IMR-90 (cell line): ENCODE data around the gene NKPD1. TPM values are rescaled to one million over a fixed set of nuclear protein-coding genes. Genes with fewer than 3 reads are reported as not detected.

ENCODE experiments used
- ATAC-seq: fragments of 200-7000 bp; cut with Tn5 transposase; 2 replicates; pipeline ENCODE4 v1.9.1; 2020; ENCODE audit warnings: low read depth, mild to moderate bottlenecking, moderate library complexity
- BruUV-seq: library from RNA; stranded (reverse); fragments of 400-500 nt; replicated peaks from 2 replicates; lab custom pipeline; 2021; lab: Mats Ljungman, UMichigan
- CTCF ChIA-PET: fragments of 300-600 bp; formaldehyde crosslinking; extraction: SDS; loops from one replicate; lab custom pipeline; 2021; ENCODE audit warnings: antibody characterized with exemption; lab: Yijun Ruan, JAX
- POLR2A ChIA-PET: fragments of 300-600 bp; sonication (Branson Sonifier 250); formaldehyde crosslinking; loops from one replicate; lab custom pipeline; 2022; ENCODE audit warnings: antibody characterized with exemption; ENCODE audit not compliant: unreplicated experiment; lab: Charles Lee
- DNase-seq: peaks from one replicate; pipeline ENCODE4 v3.0.0; 2013
- H2AFZ ChIP-seq: replicated peaks from 2 replicates; pipeline ENCODE3; 2013; ENCODE audit warnings: low read length, mild to moderate bottlenecking; ENCODE audit not compliant: poor library complexity
- H2AK5ac ChIP-seq: 2 replicates; pipeline ENCODE4 v1.6.1; 2013; ENCODE audit warnings: low read depth, low read length, inconsistent platforms
- H2AK9ac ChIP-seq: replicated peaks from 2 replicates; pipeline ENCODE3; 2013; ENCODE audit warnings: mild to moderate bottlenecking, low read depth, low read length, moderate library complexity; ENCODE audit not compliant: poor library complexity
- H2BK120ac ChIP-seq: 2 replicates; pipeline ENCODE4 v1.6.1; 2013; ENCODE audit warnings: low read depth, low read length, inconsistent platforms
- H2BK15ac ChIP-seq: 3 replicates; pipeline ENCODE4 v1.6.1; 2013; ENCODE audit warnings: low read depth, low read length, inconsistent platforms
- H2BK20ac ChIP-seq: 2 replicates; pipeline ENCODE4 v1.6.1; 2013; ENCODE audit warnings: low read depth, mild to moderate bottlenecking, inconsistent platforms, low read length, moderate library complexity
- H2BK5ac ChIP-seq: 2 replicates; pipeline ENCODE4 v1.6.1; 2013; ENCODE audit warnings: mild to moderate bottlenecking, low read depth, low read length, inconsistent platforms; ENCODE audit not compliant: poor library complexity, severe bottlenecking
- H3K14ac ChIP-seq: replicated peaks from 2 replicates; pipeline ENCODE4 v1.6.1; 2013; ENCODE audit warnings: low read depth, low read length, inconsistent platforms
- H3K18ac ChIP-seq: 2 replicates; pipeline ENCODE4 v1.6.1; 2013; ENCODE audit warnings: low read depth, low read length, control low read depth
- H3K23ac ChIP-seq: 2 replicates; pipeline ENCODE4 v1.6.1; 2013; ENCODE audit warnings: low read depth, low read length, inconsistent platforms
- H3K27ac ChIP-seq: 2 replicates; pipeline ENCODE4 v1.5.1; 2013; ENCODE audit warnings: mild to moderate bottlenecking, control low read depth, low read length; ENCODE audit not compliant: insufficient read depth
- H3K27me3 ChIP-seq: 2 replicates; pipeline ENCODE4 v1.6.1; 2013; ENCODE audit warnings: low read length; ENCODE audit not compliant: control insufficient read depth, insufficient read depth
- H3K36me3 ChIP-seq: 2 replicates; pipeline ENCODE4 v1.6.1; 2013; ENCODE audit warnings: low read length, mixed read lengths; ENCODE audit not compliant: control insufficient read depth, insufficient read depth
- H3K4ac ChIP-seq: 2 replicates; pipeline ENCODE4 v1.6.1; 2013; ENCODE audit warnings: low read depth, low read length, inconsistent platforms
- H3K4me1 ChIP-seq: 2 replicates; pipeline ENCODE4 v1.6.1; 2013; ENCODE audit warnings: low read length, mixed read lengths; ENCODE audit not compliant: control insufficient read depth, insufficient read depth
- H3K4me2 ChIP-seq: 2 replicates; pipeline ENCODE4 v1.6.1; 2013; ENCODE audit warnings: low read depth, mild to moderate bottlenecking, control low read depth, low read length, moderate library complexity
- H3K4me3 ChIP-seq: 2 replicates; pipeline ENCODE4 v1.5.1; 2013; ENCODE audit warnings: low read depth, mild to moderate bottlenecking, control low read depth, low read length, moderate library complexity; ENCODE audit not compliant: insufficient read depth
- H3K56ac ChIP-seq: 2 replicates; pipeline ENCODE4 v1.6.1; 2013; ENCODE audit warnings: low read length, inconsistent platforms; ENCODE audit not compliant: insufficient read depth; ENCODE audit errors: extremely low read depth
- H3K79me1 ChIP-seq, 2 experiments: 2 replicates each; pipeline ENCODE4 v1.6.1; 2013; ENCODE audit warnings: low read length in 2 of 2, inconsistent platforms in 1 of 2, low read depth in 1 of 2
- H3K9ac ChIP-seq: 2 replicates; pipeline ENCODE4 v1.6.1; 2013; ENCODE audit warnings: low read depth, low read length, control low read depth
- H3K9me1 ChIP-seq: 2 replicates; pipeline ENCODE4 v1.6.1; 2013; ENCODE audit warnings: low read length, inconsistent platforms; ENCODE audit not compliant: insufficient read depth
- H3K9me3 ChIP-seq: 2 replicates; pipeline ENCODE4 v1.6.1; 2013; ENCODE audit warnings: low read length; ENCODE audit not compliant: control insufficient read depth, insufficient read depth
- H4K20me1 ChIP-seq: 2 replicates; pipeline ENCODE4 v1.6.1; 2013; ENCODE audit warnings: low read length, inconsistent platforms; ENCODE audit not compliant: insufficient read depth
- H4K5ac ChIP-seq: 2 replicates; pipeline ENCODE4 v1.6.1; 2013; ENCODE audit warnings: mild to moderate bottlenecking, low read depth, low read length, control low read depth
- H4K8ac ChIP-seq, 2 experiments: 2 replicates each; pipeline ENCODE4 v1.6.1; 2013; ENCODE audit warnings: low read depth in 2 of 2, low read length in 2 of 2, control low read depth in 1 of 2, inconsistent platforms in 1 of 2
- H4K91ac ChIP-seq: 2 replicates; pipeline ENCODE4 v1.6.1; 2013; ENCODE audit warnings: low read depth, low read length, inconsistent platforms; ENCODE audit not compliant: insufficient read depth
- CTCF ChIP-seq: conservative IDR thresholded peaks from 2 replicates; pipeline ENCODE4 v1.5.1; 2012; ENCODE audit warnings: mild to moderate bottlenecking, low read depth, low read length, improper control_type of control experiment
- MAZ ChIP-seq: IDR thresholded peaks from 2 replicates; pipeline ENCODE4 v1.6.1; 2012; ENCODE audit warnings: low read depth, mild to moderate bottlenecking, low read length, improper control_type of control experiment, moderate library complexity, borderline replicate concordance
- MXI1 ChIP-seq: IDR thresholded peaks from 2 replicates; pipeline ENCODE4 v1.6.1; 2012; ENCODE audit warnings: low read depth, mild to moderate bottlenecking, low read length, moderate library complexity, borderline replicate concordance
- RAD21 ChIP-seq: IDR thresholded peaks from 2 replicates; pipeline ENCODE4 v1.6.1; 2012; ENCODE audit warnings: low read length, improper control_type of control experiment
- SMC3 ChIP-seq: fragments of 150-350 bp; IDR thresholded peaks from 2 replicates; pipeline ENCODE4 v1.6.1; 2016; ENCODE audit warnings: low read depth, mild to moderate bottlenecking, antibody characterized with exemption, low read length, moderate library complexity
- WGBS, 2 experiments: methylation state at CpG; one replicate each; pipeline versions ENCODE4 v1.1.5 to v1.1.7; 2013; ENCODE audit warnings: missing lambda C conversion rate in 2 of 2; ENCODE audit not compliant: insufficient read length in 1 of 2; ENCODE audit errors: extremely low coverage in 2 of 2; 5-methylcytosine and 5-hydroxymethylcytosine counted together
- dilution Hi-C: fragments of 300-500 bp; cut with HindIII; formaldehyde crosslinking; loops from one replicate; pipeline ENCODE4 v1.14.3; 2018; ENCODE audit warnings: low sequenced_read_pairs; ENCODE audit not compliant: unreplicated experiment
- in situ Hi-C: fragments of 300-500 bp; cut with MboI; formaldehyde crosslinking; loops from 3 replicates; pipeline ENCODE4 v1.14.3; 2019; ENCODE audit warnings: low sequenced_read_pairs, inconsistent platforms, mixed read lengths
- intact Hi-C: fragments of 100-400 bp; cut with micrococcal nuclease; formaldehyde crosslinking; loops from 2 replicates; pipeline ENCODE4 v1.10.0; 2022
- polyA plus RNA-seq, 3 experiments: library from polyadenylated mRNA; depleted of rRNA; stranded (reverse); fragments of >200 nt; gene quantifications; 2 replicates each; pipeline ENCODE4 v1.2.3, GENCODE V29; 2012; ENCODE audit warnings: low replicate concordance in 1 of 3
- total RNA-seq: library from RNA; depleted of rRNA; stranded (reverse); fragments of >200 nt; gene quantifications from 2 replicates; pipeline ENCODE4 v1.2.3, GENCODE V29; 2012

Gene NKPD1
- total and polyA plus RNA-seq, 2 of the 4 experiments (the other 2 are of a cell fraction): under 0.01 to 0.09 TPM

- Histone ChIP-seq H4K91ac (no peak overlapping the region), H3K9me1 (no peaks in the 10 kb centered on the region), H3K79me1 (no peaks in the 10 kb centered on the region), H4K8ac (no peak overlapping the region), H3K4ac (no peak overlapping the region), H3K9me3 (no peaks in the 10 kb centered on the region), H4K20me1 (no peaks in the 10 kb centered on the region), H3K4me1 (no peaks in the 10 kb centered on the region), H2BK120ac (no peak overlapping the region), H2BK15ac (no peak overlapping the region), H3K18ac (no peak overlapping the region), H3K4me2 (no peak overlapping the region), H3K27ac (no peak overlapping the region), H2BK20ac (no peak overlapping the region), H3K14ac (no peak overlapping the region), H3K27me3 (no peaks in the 10 kb centered on the region), H2AK5ac (no peak overlapping the region), H3K9ac (no peak overlapping the region), H3K23ac (no peak overlapping the region), H3K4me3 (no peak overlapping the region), H3K36me3 (no peaks in the 10 kb centered on the region), H2AK9ac (no peak overlapping the region), H2AFZ (no peak overlapping the region), H2BK5ac (no peak overlapping the region), H4K5ac (no peak overlapping the region), H3K56ac (no peak overlapping the region)
- DNase-seq (peak; percentile 57), ATAC-seq (peak; percentile 86)
- in situ Hi-C loops: no loop called here
- WGBS, 2 experiments: no CpG with 5 or more reads among the region's 4 CpGs
- intact Hi-C loops: loop anchor here (1.0 kb wide), 2 partner anchors 48 to 138 kb away; no protein-coding TSS in a partner anchor
- ChIA-PET CTCF (interaction anchor here (0.6 to 1.2 kb wide), 5 partner anchors 14 to 278 kb away, joined by 3 to 4 read pairs (median 3); no protein-coding TSS in a partner anchor), POLR2A (no interaction called here)
- dilution Hi-C loops: no loop called here
- BruUV-seq: no TSS peak
- TF ChIP-seq CTCF (peak; percentile 53), MAZ (no peak), MXI1 (no peak), SMC3 (peak; percentile 62), RAD21 (peak; percentile 68)
Measured at GRCh38 chr19:45200568-45200967, 39.8 kb upstream of the NKPD1 start.
